GM23338 (cell line): ENCODE data around the gene SLC20A1. TPM values are rescaled to one million over a fixed set of nuclear protein-coding genes. Genes with fewer than 3 reads are reported as not detected.

Source experiments
- ATAC-seq: fragments of 200-7000 bp; cut with Tn5 transposase; 3 replicates; pipeline ENCODE4 v1.9.1; 2020
- DNase-seq: peaks from one replicate; pipeline ENCODE4 v3.0.0-alpha.2; 2015; ENCODE audit warnings: low spot score
- H2AFZ ChIP-seq: fragments of 200-600 bp; sonication (generic); 2 replicates; pipeline ENCODE4 v1.8.0; 2016; ENCODE audit warnings: antibody characterized with exemption, mild to moderate bottlenecking, moderate library complexity
- H3F3A ChIP-seq: fragments of 200-600 bp; sonication (generic); replicated peaks from 2 replicates; pipeline ENCODE4 v1.8.0; 2017; ENCODE audit warnings: antibody characterized with exemption, mixed run types, low read depth
- H3K27ac ChIP-seq: fragments of 200-600 bp; sonication (generic); 2 replicates; pipeline ENCODE4 v1.6.1; 2016; ENCODE audit warnings: low read depth
- H3K27me3 ChIP-seq: fragments of 200-600 bp; sonication (generic); 2 replicates; pipeline ENCODE4 v1.8.0; 2016; ENCODE audit warnings: mild to moderate bottlenecking, mixed run types, moderate library complexity; ENCODE audit not compliant: insufficient read depth
- H3K36me3 ChIP-seq: fragments of 200-600 bp; sonication (generic); 2 replicates; pipeline ENCODE4 v1.8.0; 2016; ENCODE audit warnings: mild to moderate bottlenecking; ENCODE audit not compliant: insufficient read depth
- H3K4me1 ChIP-seq: fragments of 200-600 bp; sonication (generic); 2 replicates; pipeline ENCODE4 v1.8.0; 2016; ENCODE audit warnings: mild to moderate bottlenecking, moderate library complexity; ENCODE audit not compliant: insufficient read depth
- H3K4me2 ChIP-seq: fragments of 200-600 bp; sonication (generic); 2 replicates; pipeline ENCODE4 v1.7.1; 2017; ENCODE audit warnings: mixed run types
- H3K4me3 ChIP-seq: fragments of 200-600 bp; sonication (generic); 2 replicates; pipeline ENCODE4 v1.6.1; 2016; ENCODE audit warnings: mixed run types
- H3K79me2 ChIP-seq: fragments of 200-600 bp; sonication (generic); replicated peaks from 2 replicates; pipeline ENCODE4 v1.8.0; 2017; ENCODE audit warnings: mild to moderate bottlenecking; ENCODE audit not compliant: insufficient read depth
- H3K9me2 ChIP-seq: fragments of 200-600 bp; sonication (generic); 2 replicates; pipeline ENCODE4 v1.8.0; 2017; ENCODE audit not compliant: insufficient read depth
- H4K20me1 ChIP-seq: fragments of 200-600 bp; sonication (generic); replicated peaks from 2 replicates; pipeline ENCODE4 v1.8.0; 2017; ENCODE audit warnings: mild to moderate bottlenecking; ENCODE audit not compliant: insufficient read depth
- H3K27ac Mint-ChIP-seq: 2 replicates; pipeline ENCODE4 v1.8.0; 2020; ENCODE audit warnings: inconsistent platforms, mild to moderate bottlenecking, moderate library complexity, mixed read lengths
- H3K27me3 Mint-ChIP-seq: 3 replicates; pipeline ENCODE4 v1.8.0; 2022; ENCODE audit warnings: low read depth, mild to moderate bottlenecking, moderate library complexity, mixed read lengths, inconsistent platforms; ENCODE audit not compliant: insufficient read depth, poor library complexity
- H3K36me3 Mint-ChIP-seq: 3 replicates; pipeline ENCODE4 v1.8.0; 2021; ENCODE audit warnings: low read depth, mild to moderate bottlenecking, inconsistent platforms, moderate library complexity, mixed read lengths
- H3K4me1 Mint-ChIP-seq: 3 replicates; pipeline ENCODE4 v1.8.0; 2020; ENCODE audit warnings: mild to moderate bottlenecking, inconsistent platforms, mixed read lengths
- H3K4me3 Mint-ChIP-seq: 3 replicates; pipeline ENCODE4 v1.8.0; 2021; ENCODE audit warnings: moderate library complexity, mild to moderate bottlenecking, inconsistent platforms, mixed read lengths
- H3K9me3 Mint-ChIP-seq: 3 replicates; pipeline ENCODE4 v1.8.0; 2020; ENCODE audit warnings: moderate library complexity, mild to moderate bottlenecking, inconsistent platforms, mixed read lengths
- EZH2 ChIP-seq: fragments of 200-600 bp; sonication (generic); IDR thresholded peaks from one replicate; pipeline ENCODE4 v1.8.0; 2017; ENCODE audit warnings: antibody characterized with exemption, mild to moderate bottlenecking, low read depth; ENCODE audit not compliant: unreplicated experiment
- EZH2phosphoT487 ChIP-seq: fragments of 200-600 bp; sonication (generic); IDR thresholded peaks from one replicate; pipeline ENCODE4 v1.8.1; 2018; ENCODE audit warnings: antibody characterized with exemption; ENCODE audit not compliant: unreplicated experiment
- JUNB ChIP-seq: IDR thresholded peaks from one replicate; pipeline ENCODE4 v1.6.1; 2016; ENCODE audit warnings: antibody characterized with exemption; ENCODE audit not compliant: unreplicated experiment
- NANOG ChIP-seq: IDR thresholded peaks from 2 replicates; pipeline ENCODE4 v1.6.1; 2016; ENCODE audit warnings: antibody characterized with exemption, borderline replicate concordance
- POLR2AphosphoS5 ChIP-seq: IDR thresholded peaks from 2 replicates; pipeline ENCODE4 v1.6.1; 2016; ENCODE audit warnings: antibody characterized with exemption, low read depth
- STAT1 ChIP-seq: IDR thresholded peaks from one replicate; pipeline ENCODE4 v1.6.1; 2016; ENCODE audit warnings: antibody characterized with exemption; ENCODE audit not compliant: unreplicated experiment
- ZNF114 ChIP-seq: fragments of 250-450 bp; sonication (Bioruptor Pico); IDR thresholded peaks from 2 replicates; pipeline ENCODE4 v1.5.0; 2020; ENCODE audit warnings: mild to moderate bottlenecking, moderate library complexity
- ZNF331 ChIP-seq: fragments of 250-450 bp; sonication (Bioruptor Pico); IDR thresholded peaks from 2 replicates; pipeline ENCODE4 v1.5.0; 2020; ENCODE audit warnings: low read depth, mild to moderate bottlenecking, moderate library complexity
- polyA plus RNA-seq: library from polyadenylated mRNA; unstranded; fragments of >200 nt; fragmentation: Nextera tagmentation; extraction: Ambion mirVana; gene quantifications from 2 replicates; pipeline ENCODE4 v1.2.1, GENCODE V29; 2016
- total RNA-seq: library from RNA; depleted of rRNA; stranded (reverse); fragments of >200 nt; shearing (Covaris generic); gene quantifications from 2 replicates; pipeline ENCODE4 v1.2.3, GENCODE V29; 2014
- TF ChIP-seq, protein P1 (sequence below), 2 experiments: fragments of 200-600 bp in 1 of 2; sonication (generic) in 1 of 2; conservative IDR thresholded peaks; 2 replicates each; pipeline versions ENCODE4 v1.5.1 to v1.6.1; 2016 to 2017; ENCODE audit warnings: antibody characterized with exemption in 2 of 2, low read depth in 2 of 2, mild to moderate bottlenecking in 2 of 2, moderate library complexity in 1 of 2
- TF ChIP-seq, protein P2 (sequence below): IDR thresholded peaks from one replicate; pipeline ENCODE4 v1.6.1; 2018; ENCODE audit warnings: antibody characterized with exemption; ENCODE audit not compliant: unreplicated experiment
- TF ChIP-seq, protein P3 (sequence below): fragments of 250-450 bp; sonication (Bioruptor Pico); IDR thresholded peaks from 2 replicates; pipeline ENCODE4 v1.5.0; 2020; ENCODE audit warnings: mild to moderate bottlenecking, moderate library complexity

The SLC20A1 gene
- total and polyA plus RNA-seq, 2 experiments from 2014 or later: 52.9 to 84.3 TPM

DNA sequence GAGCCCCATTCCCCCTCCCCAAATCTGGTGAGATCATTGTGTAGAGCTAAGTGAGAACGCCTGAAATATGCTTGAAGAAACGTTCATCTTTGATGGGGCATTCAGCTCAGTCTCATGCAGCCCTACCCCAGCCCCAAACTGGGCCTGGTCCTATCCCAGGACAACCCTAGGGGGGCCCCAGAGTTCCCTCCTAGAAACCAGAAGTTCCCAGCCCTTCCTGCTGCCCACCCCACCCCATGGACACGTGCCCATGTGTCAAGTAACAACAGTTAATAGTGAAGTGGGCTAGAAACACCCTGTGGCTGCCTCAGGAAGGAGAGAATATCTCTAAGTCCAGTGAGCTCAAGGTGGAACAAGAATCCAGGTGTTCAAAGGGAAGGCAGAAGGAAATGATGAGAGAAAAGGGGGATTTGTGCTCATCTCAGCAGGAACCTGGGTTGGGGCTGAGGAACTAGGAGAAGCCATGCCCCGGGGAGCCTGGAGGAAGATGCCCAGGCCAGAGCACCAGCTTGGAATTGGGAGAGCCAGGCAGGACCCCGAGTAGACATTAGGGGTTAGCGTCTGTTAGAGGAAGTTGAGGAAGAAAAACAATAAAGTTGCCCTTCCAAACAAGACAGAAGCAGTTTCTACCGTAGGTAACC, 20.1 kb upstream of the SLC20A1 start:
- H3K36me3 Mint-ChIP-seq: no peaks in the 10 kb centered on the region
- H3K4me3 Mint-ChIP-seq: no peak overlapping the region
- no peak for TF ChIP-seq POLR2AphosphoS5
- TF ChIP-seq JUNB: no peak
- TF ChIP-seq NANOG: no peak
- TF ChIP-seq, protein P1, sequence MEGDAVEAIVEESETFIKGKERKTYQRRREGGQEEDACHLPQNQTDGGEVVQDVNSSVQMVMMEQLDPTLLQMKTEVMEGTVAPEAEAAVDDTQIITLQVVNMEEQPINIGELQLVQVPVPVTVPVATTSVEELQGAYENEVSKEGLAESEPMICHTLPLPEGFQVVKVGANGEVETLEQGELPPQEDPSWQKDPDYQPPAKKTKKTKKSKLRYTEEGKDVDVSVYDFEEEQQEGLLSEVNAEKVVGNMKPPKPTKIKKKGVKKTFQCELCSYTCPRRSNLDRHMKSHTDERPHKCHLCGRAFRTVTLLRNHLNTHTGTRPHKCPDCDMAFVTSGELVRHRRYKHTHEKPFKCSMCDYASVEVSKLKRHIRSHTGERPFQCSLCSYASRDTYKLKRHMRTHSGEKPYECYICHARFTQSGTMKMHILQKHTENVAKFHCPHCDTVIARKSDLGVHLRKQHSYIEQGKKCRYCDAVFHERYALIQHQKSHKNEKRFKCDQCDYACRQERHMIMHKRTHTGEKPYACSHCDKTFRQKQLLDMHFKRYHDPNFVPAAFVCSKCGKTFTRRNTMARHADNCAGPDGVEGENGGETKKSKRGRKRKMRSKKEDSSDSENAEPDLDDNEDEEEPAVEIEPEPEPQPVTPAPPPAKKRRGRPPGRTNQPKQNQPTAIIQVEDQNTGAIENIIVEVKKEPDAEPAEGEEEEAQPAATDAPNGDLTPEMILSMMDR (conservative IDR thresholded peaks at IDR 0.05; ENCODE audit: low read depth in 2 of 2): no peak
- no peak for TF ChIP-seq EZH2phosphoT487
- no peak for TF ChIP-seq EZH2
- TF ChIP-seq, protein P2, sequence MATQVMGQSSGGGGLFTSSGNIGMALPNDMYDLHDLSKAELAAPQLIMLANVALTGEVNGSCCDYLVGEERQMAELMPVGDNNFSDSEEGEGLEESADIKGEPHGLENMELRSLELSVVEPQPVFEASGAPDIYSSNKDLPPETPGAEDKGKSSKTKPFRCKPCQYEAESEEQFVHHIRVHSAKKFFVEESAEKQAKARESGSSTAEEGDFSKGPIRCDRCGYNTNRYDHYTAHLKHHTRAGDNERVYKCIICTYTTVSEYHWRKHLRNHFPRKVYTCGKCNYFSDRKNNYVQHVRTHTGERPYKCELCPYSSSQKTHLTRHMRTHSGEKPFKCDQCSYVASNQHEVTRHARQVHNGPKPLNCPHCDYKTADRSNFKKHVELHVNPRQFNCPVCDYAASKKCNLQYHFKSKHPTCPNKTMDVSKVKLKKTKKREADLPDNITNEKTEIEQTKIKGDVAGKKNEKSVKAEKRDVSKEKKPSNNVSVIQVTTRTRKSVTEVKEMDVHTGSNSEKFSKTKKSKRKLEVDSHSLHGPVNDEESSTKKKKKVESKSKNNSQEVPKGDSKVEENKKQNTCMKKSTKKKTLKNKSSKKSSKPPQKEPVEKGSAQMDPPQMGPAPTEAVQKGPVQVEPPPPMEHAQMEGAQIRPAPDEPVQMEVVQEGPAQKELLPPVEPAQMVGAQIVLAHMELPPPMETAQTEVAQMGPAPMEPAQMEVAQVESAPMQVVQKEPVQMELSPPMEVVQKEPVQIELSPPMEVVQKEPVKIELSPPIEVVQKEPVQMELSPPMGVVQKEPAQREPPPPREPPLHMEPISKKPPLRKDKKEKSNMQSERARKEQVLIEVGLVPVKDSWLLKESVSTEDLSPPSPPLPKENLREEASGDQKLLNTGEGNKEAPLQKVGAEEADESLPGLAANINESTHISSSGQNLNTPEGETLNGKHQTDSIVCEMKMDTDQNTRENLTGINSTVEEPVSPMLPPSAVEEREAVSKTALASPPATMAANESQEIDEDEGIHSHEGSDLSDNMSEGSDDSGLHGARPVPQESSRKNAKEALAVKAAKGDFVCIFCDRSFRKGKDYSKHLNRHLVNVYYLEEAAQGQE: no peak
- TF ChIP-seq STAT1: no peak
- TF ChIP-seq ZNF114 (CRISPR knock-in tag): no peak
- no peak for TF ChIP-seq ZNF331 (CRISPR knock-in tag)
- TF ChIP-seq, protein P3, sequence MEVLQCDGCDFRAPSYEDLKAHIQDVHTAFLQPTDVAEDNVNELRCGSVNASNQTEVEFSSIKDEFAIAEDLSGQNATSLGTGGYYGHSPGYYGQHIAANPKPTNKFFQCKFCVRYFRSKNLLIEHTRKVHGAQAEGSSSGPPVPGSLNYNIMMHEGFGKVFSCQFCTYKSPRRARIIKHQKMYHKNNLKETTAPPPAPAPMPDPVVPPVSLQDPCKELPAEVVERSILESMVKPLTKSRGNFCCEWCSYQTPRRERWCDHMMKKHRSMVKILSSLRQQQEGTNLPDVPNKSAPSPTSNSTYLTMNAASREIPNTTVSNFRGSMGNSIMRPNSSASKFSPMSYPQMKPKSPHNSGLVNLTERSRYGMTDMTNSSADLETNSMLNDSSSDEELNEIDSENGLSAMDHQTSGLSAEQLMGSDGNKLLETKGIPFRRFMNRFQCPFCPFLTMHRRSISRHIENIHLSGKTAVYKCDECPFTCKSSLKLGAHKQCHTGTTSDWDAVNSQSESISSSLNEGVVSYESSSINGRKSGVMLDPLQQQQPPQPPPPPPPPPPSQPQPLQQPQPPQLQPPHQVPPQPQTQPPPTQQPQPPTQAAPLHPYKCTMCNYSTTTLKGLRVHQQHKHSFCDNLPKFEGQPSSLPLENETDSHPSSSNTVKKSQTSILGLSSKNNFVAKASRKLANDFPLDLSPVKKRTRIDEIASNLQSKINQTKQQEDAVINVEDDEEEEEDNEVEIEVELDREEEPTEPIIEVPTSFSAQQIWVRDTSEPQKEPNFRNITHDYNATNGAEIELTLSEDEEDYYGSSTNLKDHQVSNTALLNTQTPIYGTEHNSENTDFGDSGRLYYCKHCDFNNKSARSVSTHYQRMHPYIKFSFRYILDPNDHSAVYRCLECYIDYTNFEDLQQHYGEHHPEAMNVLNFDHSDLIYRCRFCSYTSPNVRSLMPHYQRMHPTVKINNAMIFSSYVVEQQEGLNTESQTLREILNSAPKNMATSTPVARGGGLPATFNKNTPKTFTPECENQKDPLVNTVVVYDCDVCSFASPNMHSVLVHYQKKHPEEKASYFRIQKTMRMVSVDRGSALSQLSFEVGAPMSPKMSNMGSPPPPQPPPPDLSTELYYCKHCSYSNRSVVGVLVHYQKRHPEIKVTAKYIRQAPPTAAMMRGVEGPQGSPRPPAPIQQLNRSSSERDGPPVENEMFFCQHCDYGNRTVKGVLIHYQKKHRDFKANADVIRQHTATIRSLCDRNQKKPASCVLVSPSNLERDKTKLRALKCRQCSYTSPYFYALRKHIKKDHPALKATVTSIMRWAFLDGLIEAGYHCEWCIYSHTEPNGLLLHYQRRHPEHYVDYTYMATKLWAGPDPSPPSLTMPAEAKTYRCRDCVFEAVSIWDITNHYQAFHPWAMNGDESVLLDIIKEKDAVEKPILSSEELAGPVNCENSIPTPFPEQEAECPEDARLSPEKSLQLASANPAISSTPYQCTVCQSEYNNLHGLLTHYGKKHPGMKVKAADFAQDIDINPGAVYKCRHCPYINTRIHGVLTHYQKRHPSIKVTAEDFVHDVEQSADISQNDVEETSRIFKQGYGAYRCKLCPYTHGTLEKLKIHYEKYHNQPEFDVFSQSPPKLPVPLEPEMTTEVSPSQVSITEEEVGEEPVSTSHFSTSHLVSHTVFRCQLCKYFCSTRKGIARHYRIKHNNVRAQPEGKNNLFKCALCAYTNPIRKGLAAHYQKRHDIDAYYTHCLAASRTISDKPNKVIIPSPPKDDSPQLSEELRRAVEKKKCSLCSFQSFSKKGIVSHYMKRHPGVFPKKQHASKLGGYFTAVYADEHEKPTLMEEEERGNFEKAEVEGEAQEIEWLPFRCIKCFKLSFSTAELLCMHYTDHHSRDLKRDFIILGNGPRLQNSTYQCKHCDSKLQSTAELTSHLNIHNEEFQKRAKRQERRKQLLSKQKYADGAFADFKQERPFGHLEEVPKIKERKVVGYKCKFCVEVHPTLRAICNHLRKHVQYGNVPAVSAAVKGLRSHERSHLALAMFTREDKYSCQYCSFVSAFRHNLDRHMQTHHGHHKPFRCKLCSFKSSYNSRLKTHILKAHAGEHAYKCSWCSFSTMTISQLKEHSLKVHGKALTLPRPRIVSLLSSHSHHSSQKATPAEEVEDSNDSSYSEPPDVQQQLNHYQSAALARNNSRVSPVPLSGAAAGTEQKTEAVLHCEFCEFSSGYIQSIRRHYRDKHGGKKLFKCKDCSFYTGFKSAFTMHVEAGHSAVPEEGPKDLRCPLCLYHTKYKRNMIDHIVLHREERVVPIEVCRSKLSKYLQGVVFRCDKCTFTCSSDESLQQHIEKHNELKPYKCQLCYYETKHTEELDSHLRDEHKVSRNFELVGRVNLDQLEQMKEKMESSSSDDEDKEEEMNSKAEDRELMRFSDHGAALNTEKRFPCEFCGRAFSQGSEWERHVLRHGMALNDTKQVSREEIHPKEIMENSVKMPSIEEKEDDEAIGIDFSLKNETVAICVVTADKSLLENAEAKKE (CRISPR knock-in tag): no peak
- H4K20me1 ChIP-seq: no peaks in the 10 kb centered on the region
- peaks cover 25% of the 10 kb centered on the region for H3K4me1 Mint-ChIP-seq
- no peak overlapping the region for H3K4me2 ChIP-seq
- no peaks in the 10 kb centered on the region for H3K9me2 ChIP-seq
- no peaks in the 10 kb centered on the region for H3K36me3 ChIP-seq
- no peaks in the 10 kb centered on the region for H3K9me3 Mint-ChIP-seq
- no peak overlapping the region for H3K4me3 ChIP-seq
- no peak overlapping the region for H3K27ac ChIP-seq
- no peak overlapping the region for H3K27ac Mint-ChIP-seq
- no peak for DNase-seq
- H2AFZ ChIP-seq: no peak overlapping the region
- H3K27me3 Mint-ChIP-seq: peaks cover 10% of the 10 kb centered on the region
- no peaks in the 10 kb centered on the region for H3F3A ChIP-seq
- no peaks in the 10 kb centered on the region for H3K27me3 ChIP-seq
- peaks cover 6% of the 10 kb centered on the region for H3K4me1 ChIP-seq
- no peaks in the 10 kb centered on the region for H3K79me2 ChIP-seq
- no peak for ATAC-seq
